GM20000 (cell line): ENCODE data around the gene DDIAS.

Experiments used
- DNase-seq: peaks from one replicate; pipeline ENCODE4 v3.0.0; 2012; ENCODE audit warnings: low spot score
- TF ChIP-seq, protein P1 (sequence below): IDR thresholded peaks from 2 replicates; pipeline ENCODE4 v1.5.1; 2012; ENCODE audit warnings: mild to moderate bottlenecking, control low read depth; ENCODE audit errors: extremely low read depth, missing control alignments

DDIAS gene

GRCh38 chr11:82899957-82900276, 1.6 kb upstream of the DDIAS start:
- no peak for DNase-seq

DNA sequence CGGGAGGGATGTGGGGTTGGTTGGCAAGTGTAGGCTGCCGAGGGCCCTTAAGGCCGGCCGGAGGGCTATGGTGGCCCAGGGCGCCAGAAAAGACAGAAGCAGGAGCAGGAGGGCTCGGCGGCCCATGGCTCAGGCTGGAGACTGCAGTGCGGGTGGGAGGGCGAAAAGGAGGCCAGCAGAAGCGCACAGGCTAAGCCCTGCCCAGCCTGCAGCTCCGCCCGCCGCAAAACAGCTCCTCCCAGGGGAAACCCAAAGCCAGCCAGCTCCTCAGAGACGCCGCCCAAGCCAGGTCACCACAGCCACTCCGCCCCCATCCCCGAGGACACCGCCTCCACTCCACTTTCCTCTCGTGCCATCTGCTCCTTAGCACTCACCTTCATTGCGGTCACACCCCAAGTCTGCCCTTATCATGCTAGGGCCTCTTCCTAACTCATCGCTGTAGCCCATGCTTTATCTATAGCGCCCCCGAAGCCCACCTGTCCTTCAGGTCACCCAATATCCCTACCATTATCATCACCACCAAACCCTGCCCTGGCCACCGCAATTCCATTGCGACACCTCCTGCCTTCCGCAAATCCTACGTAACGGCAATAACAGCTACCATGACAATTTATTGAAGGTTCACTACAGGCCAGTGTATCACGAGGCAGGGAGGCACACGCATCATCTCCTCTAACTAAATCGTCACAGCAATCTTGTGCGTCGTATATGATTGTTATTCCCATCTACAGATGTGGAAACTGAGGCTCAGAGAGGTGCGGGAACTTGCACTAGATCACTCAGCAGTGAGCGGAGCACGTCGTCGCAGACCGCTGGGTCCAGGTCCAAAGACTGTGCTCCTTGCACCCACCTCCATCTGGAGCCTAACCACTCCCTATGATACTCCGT, 1.0 kb upstream of the DDIAS start, which contains the start of gene PRCP:
Gene PRCP (minus strand): TSS at position 154 of the 888 bp plus-strand sequence. CDS start 28 bp downstream, at position 126.
- peak; percentile 88 for DNase-seq
- TF ChIP-seq, protein P1, sequence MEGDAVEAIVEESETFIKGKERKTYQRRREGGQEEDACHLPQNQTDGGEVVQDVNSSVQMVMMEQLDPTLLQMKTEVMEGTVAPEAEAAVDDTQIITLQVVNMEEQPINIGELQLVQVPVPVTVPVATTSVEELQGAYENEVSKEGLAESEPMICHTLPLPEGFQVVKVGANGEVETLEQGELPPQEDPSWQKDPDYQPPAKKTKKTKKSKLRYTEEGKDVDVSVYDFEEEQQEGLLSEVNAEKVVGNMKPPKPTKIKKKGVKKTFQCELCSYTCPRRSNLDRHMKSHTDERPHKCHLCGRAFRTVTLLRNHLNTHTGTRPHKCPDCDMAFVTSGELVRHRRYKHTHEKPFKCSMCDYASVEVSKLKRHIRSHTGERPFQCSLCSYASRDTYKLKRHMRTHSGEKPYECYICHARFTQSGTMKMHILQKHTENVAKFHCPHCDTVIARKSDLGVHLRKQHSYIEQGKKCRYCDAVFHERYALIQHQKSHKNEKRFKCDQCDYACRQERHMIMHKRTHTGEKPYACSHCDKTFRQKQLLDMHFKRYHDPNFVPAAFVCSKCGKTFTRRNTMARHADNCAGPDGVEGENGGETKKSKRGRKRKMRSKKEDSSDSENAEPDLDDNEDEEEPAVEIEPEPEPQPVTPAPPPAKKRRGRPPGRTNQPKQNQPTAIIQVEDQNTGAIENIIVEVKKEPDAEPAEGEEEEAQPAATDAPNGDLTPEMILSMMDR: no peak

More at GRCh38 chr11:82899957-82900276, 1.6 kb upstream of the DDIAS start:
- TF ChIP-seq, protein P1: no peak

GRCh38 chr11:82901922-82902485, 468 bp downstream of the DDIAS start:
- DNase-seq: no peak
- TF ChIP-seq, protein P1: no peak

DNA sequence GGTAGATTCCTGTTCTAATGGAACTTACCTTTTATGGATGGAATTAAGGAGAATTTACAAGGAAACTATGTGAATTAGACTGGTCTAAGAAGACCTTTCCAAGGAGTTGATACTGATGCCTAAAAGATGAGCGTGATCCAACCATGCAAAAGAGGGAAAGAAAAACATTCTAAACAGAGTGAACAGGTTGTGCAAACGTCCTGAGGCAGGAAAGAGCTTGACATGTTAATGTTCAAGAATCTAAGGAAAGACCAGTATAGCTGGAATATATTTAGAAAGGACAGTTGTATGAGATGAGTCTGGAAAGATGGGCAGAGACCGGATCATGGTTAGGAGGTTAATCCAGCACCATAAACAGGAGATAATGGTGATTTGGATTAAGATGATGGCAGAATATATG, 1.3 kb downstream of the DDIAS start:
- DNase-seq: no peak
- TF ChIP-seq, protein P1: no peak

GRCh38 chr11:82903843-82904586, 2.5 kb downstream of the DDIAS start:
- no peak for DNase-seq
- TF ChIP-seq, protein P1: no peak

DNA sequence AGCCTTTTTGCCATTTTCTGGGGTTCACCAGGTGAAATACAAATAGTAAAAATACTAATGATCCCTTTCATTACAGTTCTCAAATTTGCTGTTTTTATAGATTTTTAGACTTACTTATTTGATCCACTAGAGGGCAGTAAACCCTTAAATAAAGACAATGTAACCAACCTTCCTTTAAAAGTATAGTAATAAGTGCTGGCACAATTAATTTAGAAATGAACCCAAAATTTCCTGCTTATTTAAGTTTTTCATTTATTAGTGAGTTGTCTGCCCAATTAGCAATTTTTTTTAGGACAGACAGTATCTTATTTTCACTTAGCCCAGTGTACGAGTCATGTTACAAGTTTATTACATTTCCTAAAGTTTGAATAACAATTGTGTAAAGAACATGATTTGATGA, 4.7 kb downstream of the DDIAS start:
- TF ChIP-seq, protein P1: no peak
- DNase-seq: no peak

DNA sequence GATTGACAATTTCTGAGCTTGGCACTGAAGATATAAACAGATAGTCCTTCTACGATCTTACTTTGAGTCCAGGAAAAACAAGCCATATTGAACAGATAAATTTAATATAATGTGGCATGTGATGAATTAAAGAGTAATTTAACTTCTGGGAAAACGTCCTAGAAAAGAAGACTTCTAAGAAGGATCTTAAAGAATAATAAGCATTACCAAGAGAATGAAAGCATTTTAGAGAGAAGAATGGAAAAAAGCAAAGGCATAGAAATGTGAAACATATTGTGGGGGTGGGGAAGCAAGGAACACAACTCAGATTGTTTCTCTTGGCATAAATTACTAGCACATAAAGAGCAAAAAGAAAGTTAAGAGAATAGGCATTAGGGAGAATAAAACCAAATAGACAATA, 5.4 kb downstream of the DDIAS start:
- no peak for DNase-seq
- TF ChIP-seq, protein P1: no peak
